Ishikawa (cell line): ENCODE results near the gene CCL1.

Experiments
- NFIC ChIP-seq: IDR thresholded peaks from 2 replicates; pipeline ENCODE4 v1.6.1; 2012
- TF ChIP-seq, protein P1 (sequence below): IDR thresholded peaks from 2 replicates; pipeline ENCODE4 v1.6.1; 2012

DNA sequence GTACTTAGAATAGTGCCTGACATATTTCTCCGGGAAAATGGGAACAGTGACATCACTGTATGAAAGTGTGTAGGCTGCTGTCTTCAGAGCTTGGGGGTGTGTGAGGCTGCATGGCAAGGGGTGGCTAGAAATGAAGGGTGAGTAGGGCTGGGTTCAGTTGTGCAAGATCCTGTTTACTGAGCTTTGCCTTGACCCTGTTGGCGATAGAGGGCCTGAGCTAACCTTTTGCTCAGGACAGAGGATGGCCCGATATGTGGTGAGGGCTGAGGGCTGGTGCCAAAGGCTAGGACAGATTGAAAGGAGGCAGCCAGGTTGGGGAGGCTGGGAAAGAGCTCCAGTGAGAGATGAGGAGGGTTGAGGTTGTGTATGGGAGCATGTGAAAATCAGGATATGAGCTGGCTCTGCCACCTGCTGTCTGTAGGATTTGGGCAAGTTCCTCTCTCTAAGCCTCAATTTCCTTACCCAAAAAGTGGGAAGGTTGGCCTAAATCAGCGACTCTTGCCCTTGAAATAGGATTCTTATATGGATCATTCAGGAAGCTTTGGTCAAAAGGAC, 6.0 kb upstream of the CCL1 start:
- TF ChIP-seq, protein P1, sequence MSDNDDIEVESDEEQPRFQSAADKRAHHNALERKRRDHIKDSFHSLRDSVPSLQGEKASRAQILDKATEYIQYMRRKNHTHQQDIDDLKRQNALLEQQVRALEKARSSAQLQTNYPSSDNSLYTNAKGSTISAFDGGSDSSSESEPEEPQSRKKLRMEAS: no peak
- TF ChIP-seq NFIC: no peak
